Measurements from ENCODE around the gene PITX3.

DNA sequence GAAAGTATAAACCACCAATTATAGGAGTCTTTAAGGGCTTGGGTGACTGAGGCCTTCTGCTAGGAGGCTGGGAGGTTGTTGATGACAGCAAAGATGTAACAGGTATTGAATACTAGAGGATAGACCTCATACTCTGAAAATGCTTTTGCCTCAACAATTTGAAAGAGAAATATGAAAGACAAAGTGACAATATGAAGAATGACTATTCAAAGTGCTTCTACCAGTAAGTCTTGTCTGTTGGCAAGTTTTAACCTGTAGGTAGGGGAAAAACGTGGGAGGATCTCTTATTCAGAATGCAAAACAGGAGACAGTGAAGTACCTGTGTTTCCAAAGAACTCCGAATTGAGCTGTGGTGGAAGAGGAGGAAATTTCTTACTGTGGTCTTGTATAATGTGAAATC, 42.2 kb upstream of the PITX3 start:
- TF ChIP-seq, protein P1, sequence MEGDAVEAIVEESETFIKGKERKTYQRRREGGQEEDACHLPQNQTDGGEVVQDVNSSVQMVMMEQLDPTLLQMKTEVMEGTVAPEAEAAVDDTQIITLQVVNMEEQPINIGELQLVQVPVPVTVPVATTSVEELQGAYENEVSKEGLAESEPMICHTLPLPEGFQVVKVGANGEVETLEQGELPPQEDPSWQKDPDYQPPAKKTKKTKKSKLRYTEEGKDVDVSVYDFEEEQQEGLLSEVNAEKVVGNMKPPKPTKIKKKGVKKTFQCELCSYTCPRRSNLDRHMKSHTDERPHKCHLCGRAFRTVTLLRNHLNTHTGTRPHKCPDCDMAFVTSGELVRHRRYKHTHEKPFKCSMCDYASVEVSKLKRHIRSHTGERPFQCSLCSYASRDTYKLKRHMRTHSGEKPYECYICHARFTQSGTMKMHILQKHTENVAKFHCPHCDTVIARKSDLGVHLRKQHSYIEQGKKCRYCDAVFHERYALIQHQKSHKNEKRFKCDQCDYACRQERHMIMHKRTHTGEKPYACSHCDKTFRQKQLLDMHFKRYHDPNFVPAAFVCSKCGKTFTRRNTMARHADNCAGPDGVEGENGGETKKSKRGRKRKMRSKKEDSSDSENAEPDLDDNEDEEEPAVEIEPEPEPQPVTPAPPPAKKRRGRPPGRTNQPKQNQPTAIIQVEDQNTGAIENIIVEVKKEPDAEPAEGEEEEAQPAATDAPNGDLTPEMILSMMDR (IDR thresholded peaks at IDR 0.05): no peak
- TF ChIP-seq POLR2A (IDR thresholded peaks at IDR 0.05) (no peak), EP300 (IDR thresholded peaks at IDR 0.05) (no peak)
